Upper lobe of right lung (tissue), 1 donor: ENCODE measurements around the gene FUT8. TPM values are rescaled to one million over a fixed set of nuclear protein-coding genes. Genes with fewer than 3 reads are reported as not detected.
A peak's percentile ranks its signal among the peaks of the same experiment; 100 is the strongest.

ENCODE experiments used
- ATAC-seq: fragments of 200-7000 bp; cut with Tn5 transposase; one replicate; pipeline ENCODE4 v1.9.1; 2020; ENCODE audit warnings: mild to moderate bottlenecking, moderate library complexity
- DNase-seq: peaks from one replicate; pipeline ENCODE4 v3.0.0-alpha.2; 2020
- H3K27ac ChIP-seq: fragments of 200-600 bp; one replicate; pipeline ENCODE4 v1.8.0; 2022
- H3K27me3 ChIP-seq: fragments of 200-600 bp; one replicate; pipeline ENCODE4 v1.8.0; 2022; ENCODE audit warnings: mild to moderate bottlenecking
- H3K36me3 ChIP-seq: fragments of 200-600 bp; one replicate; pipeline ENCODE4 v1.8.0; 2022
- H3K4me1 ChIP-seq: fragments of 200-600 bp; one replicate; pipeline ENCODE4 v1.8.0; 2022
- H3K4me3 ChIP-seq: fragments of 200-600 bp; one replicate; pipeline ENCODE4 v1.8.0; 2022; ENCODE audit warnings: mild to moderate bottlenecking
- H3K9me3 ChIP-seq: fragments of 200-600 bp; one replicate; pipeline ENCODE4 v1.8.0; 2022
- intact Hi-C: fragments of 100-400 bp; cut with DNase I; formaldehyde crosslinking; loops from one replicate; pipeline ENCODE4 v1.11.0; 2022
- total RNA-seq: library from RNA; stranded (reverse); fragmentation: NEBNext Ultra II Directional; extraction: Animal tissue kit (Norgen Biotek cat#: 25700); gene quantifications from one replicate; pipeline ENCODE4 v1.2.1, GENCODE V29; 2021
- TF ChIP-seq, protein P1 (sequence below): fragments of 200-600 bp; IDR thresholded peaks from one replicate; pipeline ENCODE4 v1.8.0; 2022; ENCODE audit warnings: antibody characterized with exemption
- donor health status: DM: no; HTN: yes; CAD: no; lungs with severe emphysema.

FUT8 gene
- total RNA-seq, 1 donor from 2014 or later, result 31.8 TPM

DNA sequence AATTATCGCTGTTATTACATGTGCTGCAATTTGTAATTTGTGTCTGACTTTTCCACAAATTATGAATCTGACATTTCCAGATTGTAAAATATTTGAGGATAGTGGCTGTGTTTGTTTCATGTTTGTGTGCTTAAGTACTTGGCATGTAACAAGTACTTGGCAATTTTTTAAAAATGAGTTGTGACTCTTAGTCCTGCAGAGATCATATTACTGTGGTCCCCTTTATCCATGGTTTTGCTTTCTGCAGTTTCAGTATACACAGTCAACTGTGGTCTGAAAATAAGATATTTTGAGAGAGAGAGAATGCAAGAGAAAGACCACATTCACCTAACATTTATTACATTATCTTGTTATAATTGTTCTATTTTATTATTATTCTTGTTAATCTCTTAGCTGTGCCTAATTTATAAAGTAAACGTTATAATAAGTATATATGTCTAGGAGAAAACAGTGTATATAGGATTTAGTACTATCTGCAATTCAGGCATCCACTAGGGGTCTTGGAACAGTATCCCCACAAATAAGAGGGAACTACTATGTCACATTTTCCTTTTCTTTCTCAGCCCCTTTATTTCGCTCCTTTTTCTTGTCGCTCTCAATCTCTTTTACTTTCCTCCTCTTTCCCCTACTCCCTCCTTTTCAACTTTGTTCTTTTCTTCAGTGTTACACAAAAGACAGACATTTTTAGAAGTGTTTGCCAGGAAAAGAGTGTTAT is 176.1 kb downstream of the FUT8 start:
- Histone ChIP-seq H3K4me1 (no peaks in the 10 kb centered on the region), H3K36me3 (no peaks in the 10 kb centered on the region)
- no peak for ATAC-seq

DNA sequence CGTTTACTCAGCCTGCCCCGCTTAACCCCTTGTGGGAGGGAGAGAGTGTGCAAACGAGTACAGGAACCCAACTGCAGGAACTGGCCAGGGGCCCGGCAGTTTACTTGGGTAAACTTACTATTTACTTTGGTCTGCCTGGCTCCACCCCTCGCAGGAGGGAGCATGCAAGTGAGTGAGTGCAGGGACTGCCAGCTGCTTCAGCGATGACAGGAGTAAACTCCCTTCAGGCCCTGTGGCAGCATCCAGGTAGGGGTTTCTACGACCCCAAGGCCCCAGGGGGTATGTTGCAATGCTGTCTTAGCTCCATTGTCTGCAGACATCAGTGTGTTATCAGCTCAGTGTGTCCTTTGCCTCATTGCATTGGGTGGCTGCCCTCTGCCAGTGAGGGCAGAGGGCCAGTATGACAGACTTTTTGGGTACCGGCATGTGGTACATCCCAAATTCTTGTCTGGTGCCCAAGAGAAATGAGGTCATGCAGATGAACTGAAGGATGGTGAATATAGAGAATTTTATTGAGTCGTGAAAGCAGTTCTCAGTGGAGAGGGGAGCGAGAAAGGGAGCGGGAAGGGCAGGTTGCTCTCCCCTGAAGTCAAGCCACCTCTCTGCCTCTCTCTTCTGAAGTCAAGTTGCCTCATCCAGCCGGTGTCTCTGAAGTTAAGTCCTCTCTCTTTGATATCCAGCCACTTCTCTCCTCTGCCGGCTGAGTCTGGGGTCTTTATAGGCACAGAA is 181.8 kb downstream of the FUT8 start:
- Histone ChIP-seq H3K4me1 (no peaks in the 10 kb centered on the region), H3K4me3 (no peak overlapping the region), H3K27ac (no peak overlapping the region), H3K27me3 (no peaks in the 10 kb centered on the region), H3K36me3 (no peaks in the 10 kb centered on the region), H3K9me3 (no peaks in the 10 kb centered on the region)
- ATAC-seq (peak; percentile 85), DNase-seq (no peak)
- intact Hi-C loops, result no loop called here
- TF ChIP-seq, protein P1, sequence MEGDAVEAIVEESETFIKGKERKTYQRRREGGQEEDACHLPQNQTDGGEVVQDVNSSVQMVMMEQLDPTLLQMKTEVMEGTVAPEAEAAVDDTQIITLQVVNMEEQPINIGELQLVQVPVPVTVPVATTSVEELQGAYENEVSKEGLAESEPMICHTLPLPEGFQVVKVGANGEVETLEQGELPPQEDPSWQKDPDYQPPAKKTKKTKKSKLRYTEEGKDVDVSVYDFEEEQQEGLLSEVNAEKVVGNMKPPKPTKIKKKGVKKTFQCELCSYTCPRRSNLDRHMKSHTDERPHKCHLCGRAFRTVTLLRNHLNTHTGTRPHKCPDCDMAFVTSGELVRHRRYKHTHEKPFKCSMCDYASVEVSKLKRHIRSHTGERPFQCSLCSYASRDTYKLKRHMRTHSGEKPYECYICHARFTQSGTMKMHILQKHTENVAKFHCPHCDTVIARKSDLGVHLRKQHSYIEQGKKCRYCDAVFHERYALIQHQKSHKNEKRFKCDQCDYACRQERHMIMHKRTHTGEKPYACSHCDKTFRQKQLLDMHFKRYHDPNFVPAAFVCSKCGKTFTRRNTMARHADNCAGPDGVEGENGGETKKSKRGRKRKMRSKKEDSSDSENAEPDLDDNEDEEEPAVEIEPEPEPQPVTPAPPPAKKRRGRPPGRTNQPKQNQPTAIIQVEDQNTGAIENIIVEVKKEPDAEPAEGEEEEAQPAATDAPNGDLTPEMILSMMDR, result no peak

More for the DNA sequence above, 176.1 kb downstream of the FUT8 start:
- intact Hi-C loops, result no loop called here
- H3K27ac ChIP-seq, result no peak overlapping the region
- DNase-seq, result no peak
- H3K4me3 ChIP-seq, result no peak overlapping the region
- no peaks in the 10 kb centered on the region for H3K9me3 ChIP-seq
- TF ChIP-seq, protein P1, result no peak
- no peaks in the 10 kb centered on the region for H3K27me3 ChIP-seq

DNA sequence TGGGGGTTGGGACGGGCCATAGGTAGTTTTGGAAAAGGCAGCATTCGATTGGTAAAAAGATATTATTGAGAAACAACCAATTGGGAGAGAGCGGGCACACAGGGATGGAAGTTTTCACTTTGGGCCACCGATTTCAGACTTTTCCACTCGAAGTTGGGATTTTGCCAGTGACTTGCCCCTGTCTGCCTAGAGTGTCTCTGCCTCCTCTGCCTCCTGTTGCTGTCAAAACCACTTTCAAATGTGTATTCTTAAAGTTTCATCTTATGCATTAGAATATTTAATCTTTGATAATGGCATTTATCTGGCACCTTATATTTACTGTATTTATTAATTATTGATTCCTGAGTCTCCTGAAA is 182.3 kb downstream of the FUT8 start:
- intact Hi-C loops, result no loop called here
- ATAC-seq, result no peak

DNA sequence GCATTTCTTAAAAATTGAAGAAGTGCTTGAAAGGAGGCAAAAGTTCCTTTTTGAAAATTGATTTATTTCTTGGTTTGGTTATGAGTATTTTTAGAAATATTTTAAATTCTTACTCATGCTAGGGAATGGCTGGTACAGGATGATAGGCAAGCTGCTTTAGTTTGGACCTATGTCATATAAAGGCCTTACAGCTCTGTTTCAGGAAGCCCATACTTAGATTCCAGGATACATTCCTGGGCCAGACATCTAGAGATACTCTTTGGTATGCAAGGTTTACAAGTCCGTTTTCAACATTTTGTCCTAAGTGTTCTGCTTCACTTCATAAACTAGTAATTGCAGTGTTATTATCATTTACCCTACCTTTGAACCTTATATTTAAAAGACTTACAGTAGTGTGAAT is 186.8 kb downstream of the FUT8 start:
- TF ChIP-seq, protein P1, result no peak
- DNase-seq (no peak), ATAC-seq (no peak)
- intact Hi-C loops, result no loop called here
- H3K27me3 ChIP-seq, result no peaks in the 10 kb centered on the region
- H3K4me1 ChIP-seq, result no peaks in the 10 kb centered on the region
- H3K9me3 ChIP-seq, result no peaks in the 10 kb centered on the region
- no peaks in the 10 kb centered on the region for H3K36me3 ChIP-seq
- H3K4me3 ChIP-seq, result no peak overlapping the region
- H3K27ac ChIP-seq, result no peak overlapping the region

More for the DNA sequence above, 182.3 kb downstream of the FUT8 start:
- Histone ChIP-seq H3K4me3 (no peak overlapping the region), H3K9me3 (no peaks in the 10 kb centered on the region), H3K36me3 (no peaks in the 10 kb centered on the region), H3K27me3 (no peaks in the 10 kb centered on the region), H3K27ac (no peak overlapping the region), H3K4me1 (no peaks in the 10 kb centered on the region)
- TF ChIP-seq, protein P1, result no peak
- DNase-seq, result no peak

DNA sequence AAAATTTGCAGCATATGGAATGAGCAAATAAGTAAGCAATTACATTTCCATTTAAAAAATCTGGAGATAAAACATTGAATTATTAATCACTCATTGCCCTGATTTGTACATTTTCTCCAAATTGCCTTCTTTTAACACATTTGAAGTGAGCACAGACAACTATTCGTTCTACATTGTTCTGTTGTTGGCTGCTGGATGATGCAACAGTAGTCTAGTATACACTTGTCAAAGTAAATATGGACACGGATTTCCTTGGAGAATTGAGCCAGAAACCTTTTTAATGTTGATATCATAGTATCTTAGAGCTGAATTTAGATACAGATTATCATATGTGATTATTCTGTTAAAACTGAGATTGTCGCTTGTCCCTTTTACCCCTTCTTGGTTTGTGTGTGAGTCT is 188.2 kb downstream of the FUT8 start:
- Histone ChIP-seq H3K4me1 (no peaks in the 10 kb centered on the region), H3K36me3 (no peaks in the 10 kb centered on the region), H3K9me3 (no peaks in the 10 kb centered on the region), H3K27ac (no peak overlapping the region), H3K27me3 (no peaks in the 10 kb centered on the region), H3K4me3 (no peak overlapping the region)
- ATAC-seq (no peak), DNase-seq (no peak)
- TF ChIP-seq, protein P1, result no peak
- intact Hi-C loops, result no loop called here
